Aorta (tissue), 5 donors: ENCODE results near the gene ERCC6L. TPM values are rescaled to one million over a fixed set of nuclear protein-coding genes. Genes with fewer than 3 reads are reported as not detected.

ENCODE experiments used
- ATAC-seq: fragments of 200-7000 bp; cut with Tn5 transposase; one replicate; pipeline ENCODE4 v1.9.1; 2022; ENCODE audit warnings: moderate library complexity; ENCODE audit not compliant: low FRiP score
- DNase-seq, 2 donors: peaks; one replicate each; pipeline ENCODE4 v3.0.0-alpha.2; 2020
- H3K27ac ChIP-seq, 2 donors: one replicate each; pipeline ENCODE4 v1.5.1; 2013; ENCODE audit warnings: low read length in 2 of 2, mild to moderate bottlenecking in 2 of 2, moderate library complexity in 2 of 2, control low read depth in 1 of 2, inconsistent platforms in 1 of 2, low read depth in 1 of 2
- H3K27me3 ChIP-seq, 2 donors: one replicate each; pipeline ENCODE4 v1.6.1; 2013; ENCODE audit warnings: control low read depth in 1 of 2, low read length in 1 of 2, mild to moderate bottlenecking in 1 of 2, moderate library complexity in 1 of 2; ENCODE audit not compliant: insufficient read depth in 2 of 2, control insufficient read depth in 1 of 2
- H3K36me3 ChIP-seq, 2 donors: one replicate each; pipeline ENCODE4 v1.6.1; 2013; ENCODE audit warnings: control low read depth in 1 of 2, low read length in 1 of 2, mild to moderate bottlenecking in 1 of 2; ENCODE audit not compliant: insufficient read depth in 2 of 2, control insufficient read depth in 1 of 2
- H3K4me1 ChIP-seq, 2 donors: one replicate each; pipeline ENCODE4 v1.6.1; 2013; ENCODE audit warnings: low read length in 2 of 2, control low read depth in 1 of 2, mild to moderate bottlenecking in 1 of 2, moderate library complexity in 1 of 2; ENCODE audit not compliant: insufficient read depth in 2 of 2, control insufficient read depth in 1 of 2
- H3K4me3 ChIP-seq, 2 donors: one replicate each; pipeline ENCODE4 v1.5.1; 2013; ENCODE audit warnings: low read length in 2 of 2, control low read depth in 1 of 2, mild to moderate bottlenecking in 1 of 2
- H3K9me3 ChIP-seq: one replicate; pipeline ENCODE4 v1.6.1; 2013; ENCODE audit warnings: mild to moderate bottlenecking, low read length; ENCODE audit not compliant: control insufficient read depth
- WGBS, 2 donors: extraction: QIAGEN DNeasy Blood & Tissue Kit; methylation state at CpG; one replicate each; pipeline ENCODE4 v1.1.7; 2013; 5-methylcytosine and 5-hydroxymethylcytosine counted together
- intact Hi-C, 2 donors: fragments of 100-400 bp; cut with DNase I; formaldehyde crosslinking; loops; one replicate each; pipeline versions ENCODE4 v1.14.2 to v1.15.0; 2022
- long read RNA-seq, 2 donors: library from polyadenylated mRNA; unstranded; transcript quantifications; one replicate each; pipeline ENCODE4 v2.0.0, GENCODE V29; 2020 to 2021
- polyA plus RNA-seq, 2 donors: library from polyadenylated mRNA; stranded (reverse); fragments of 200-250 nt; gene quantifications; one replicate each; pipeline ENCODE4 v1.2.3, GENCODE V29; 2013
- total RNA-seq, 2 donors: library from RNA; stranded (reverse); fragmentation: NEBNext Ultra II Directional; extraction: Animal tissue kit (Norgen Biotek cat#: 25700); gene quantifications; one replicate each; pipeline ENCODE4 v1.2.1, GENCODE V29; 2021
- donor health status: healthy with polysubstance abuse.
- donor health status: Bipolar disorder and iron deficiency.
- donor health status: DM: no; HTN: no; CAD: no.
- donor health status: DM: no; HTN: no; CAD: no.
- donor health status: DM: yes; HTN: yes; CAD: no.

The ERCC6L gene, protein sequence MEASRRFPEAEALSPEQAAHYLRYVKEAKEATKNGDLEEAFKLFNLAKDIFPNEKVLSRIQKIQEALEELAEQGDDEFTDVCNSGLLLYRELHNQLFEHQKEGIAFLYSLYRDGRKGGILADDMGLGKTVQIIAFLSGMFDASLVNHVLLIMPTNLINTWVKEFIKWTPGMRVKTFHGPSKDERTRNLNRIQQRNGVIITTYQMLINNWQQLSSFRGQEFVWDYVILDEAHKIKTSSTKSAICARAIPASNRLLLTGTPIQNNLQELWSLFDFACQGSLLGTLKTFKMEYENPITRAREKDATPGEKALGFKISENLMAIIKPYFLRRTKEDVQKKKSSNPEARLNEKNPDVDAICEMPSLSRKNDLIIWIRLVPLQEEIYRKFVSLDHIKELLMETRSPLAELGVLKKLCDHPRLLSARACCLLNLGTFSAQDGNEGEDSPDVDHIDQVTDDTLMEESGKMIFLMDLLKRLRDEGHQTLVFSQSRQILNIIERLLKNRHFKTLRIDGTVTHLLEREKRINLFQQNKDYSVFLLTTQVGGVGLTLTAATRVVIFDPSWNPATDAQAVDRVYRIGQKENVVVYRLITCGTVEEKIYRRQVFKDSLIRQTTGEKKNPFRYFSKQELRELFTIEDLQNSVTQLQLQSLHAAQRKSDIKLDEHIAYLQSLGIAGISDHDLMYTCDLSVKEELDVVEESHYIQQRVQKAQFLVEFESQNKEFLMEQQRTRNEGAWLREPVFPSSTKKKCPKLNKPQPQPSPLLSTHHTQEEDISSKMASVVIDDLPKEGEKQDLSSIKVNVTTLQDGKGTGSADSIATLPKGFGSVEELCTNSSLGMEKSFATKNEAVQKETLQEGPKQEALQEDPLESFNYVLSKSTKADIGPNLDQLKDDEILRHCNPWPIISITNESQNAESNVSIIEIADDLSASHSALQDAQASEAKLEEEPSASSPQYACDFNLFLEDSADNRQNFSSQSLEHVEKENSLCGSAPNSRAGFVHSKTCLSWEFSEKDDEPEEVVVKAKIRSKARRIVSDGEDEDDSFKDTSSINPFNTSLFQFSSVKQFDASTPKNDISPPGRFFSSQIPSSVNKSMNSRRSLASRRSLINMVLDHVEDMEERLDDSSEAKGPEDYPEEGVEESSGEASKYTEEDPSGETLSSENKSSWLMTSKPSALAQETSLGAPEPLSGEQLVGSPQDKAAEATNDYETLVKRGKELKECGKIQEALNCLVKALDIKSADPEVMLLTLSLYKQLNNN
- total RNA-seq (under 1 TPM; 0.13 to 0.15 TPM), polyA plus RNA-seq (not detected)
- long read RNA-seq, donor 1: 0 reads
- long read RNA-seq, donor 2, partial matches to known transcripts: 0 of 2 reads
- long read RNA-seq, donor 2, other reads (novel, unspliced or antisense): 2 of 2 reads

DNA sequence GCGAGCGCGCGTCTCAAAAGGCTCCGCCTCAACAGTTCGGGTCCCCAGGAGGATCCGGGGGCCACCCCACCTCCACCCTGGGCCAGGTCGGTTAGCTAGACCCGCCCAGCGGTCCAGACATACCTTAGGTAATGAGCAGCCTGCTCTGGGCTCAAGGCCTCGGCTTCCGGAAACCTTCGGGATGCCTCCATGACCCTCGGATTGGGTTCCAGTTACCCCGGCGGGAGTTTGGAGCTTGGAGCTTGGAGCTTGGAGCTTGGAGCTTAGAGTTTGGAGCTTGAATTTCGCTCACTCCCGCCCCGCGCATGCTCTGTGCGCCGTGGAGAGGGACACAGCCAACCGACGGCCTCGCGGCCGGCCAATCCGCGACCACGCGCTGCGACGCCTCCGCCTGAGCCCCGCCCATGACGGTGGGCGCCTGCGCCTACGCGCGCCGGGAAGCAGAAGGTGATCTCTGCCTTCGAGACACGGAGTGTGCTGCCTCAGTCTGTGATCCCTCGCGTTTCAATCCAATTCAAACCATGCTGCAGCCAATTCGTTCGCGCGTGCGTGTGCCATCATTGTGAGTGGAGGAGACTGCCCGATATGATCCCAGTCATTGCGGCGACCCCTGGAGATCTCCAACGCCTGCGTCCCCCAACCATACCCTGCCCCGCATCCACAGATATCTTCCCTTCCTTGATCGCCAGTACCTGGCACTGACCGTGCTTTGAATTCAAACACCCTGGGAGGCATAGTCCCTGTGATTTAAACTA lies at the start of gene ERCC6L:
Gene ERCC6L (minus strand): TSS at position 307 of the 755 bp plus-strand sequence. CDS start 116 bp downstream, at position 191.
- Histone ChIP-seq H3K36me3 (no peaks in the 10 kb centered on the region), H3K4me1 (no peaks in the 10 kb centered on the region), H3K27ac (no peak within 1 kb of the TSS), H3K4me3 (no peak within 1 kb of the TSS), H3K27me3 (no peaks in the 10 kb centered on the region), H3K9me3 (no peaks in the 10 kb centered on the region)
- WGBS, 2 donors: 1 to 26% methylated on average over 59 of the region's 59 CpGs
- peak; percentile 91 to 95 for DNase-seq
- peak; percentile 97 for ATAC-seq
- intact Hi-C loops: no loop called here

DNA sequence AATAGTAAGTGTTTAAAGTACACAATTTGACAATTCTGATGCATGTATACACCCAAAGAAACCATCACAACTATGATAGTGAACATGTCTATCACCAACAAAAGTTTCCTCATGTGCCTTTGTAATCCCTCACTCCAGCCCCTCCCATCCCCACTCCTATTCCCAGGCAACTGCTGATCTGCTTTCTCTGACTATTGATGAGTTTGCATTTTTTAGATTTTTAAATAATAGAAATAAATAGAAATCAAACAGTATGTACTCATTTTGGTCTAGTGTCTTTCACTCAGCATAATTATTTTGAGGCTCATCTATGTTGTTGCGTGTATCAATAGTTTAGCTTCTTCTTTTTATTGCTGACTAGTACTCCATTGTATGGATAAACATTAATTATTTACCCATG lies 43.5 kb upstream of the ERCC6L start:
- WGBS, 2 donors: 96 to 97% methylated on average over 1 of the region's 1 CpG
- no peak for DNase-seq

DNA sequence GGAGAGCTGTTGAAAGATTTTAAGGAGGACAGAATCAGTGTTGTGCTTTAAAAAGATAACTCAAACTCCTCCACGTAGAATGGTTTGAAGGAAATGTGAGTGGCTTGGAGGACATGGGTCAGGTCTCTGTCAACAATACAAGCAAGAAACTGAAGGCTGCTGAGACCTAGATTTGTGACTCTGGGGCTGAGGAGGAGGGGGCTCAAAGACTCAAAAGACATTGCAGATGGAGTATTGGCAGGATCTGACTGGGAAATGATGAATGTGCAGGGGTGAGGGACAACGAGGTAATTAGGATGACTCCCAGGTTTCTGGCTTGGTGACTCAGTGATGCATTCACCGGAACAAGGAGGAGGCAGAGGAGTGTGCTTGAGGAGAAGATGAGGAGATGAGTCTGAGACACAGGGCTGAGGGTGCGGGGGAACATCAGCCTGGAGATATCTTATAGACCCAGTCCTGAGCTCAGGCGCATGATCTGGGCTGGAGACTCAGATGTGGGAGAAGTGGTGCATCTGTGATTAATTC lies 41.6 kb upstream of the ERCC6L start:
- no peaks in the 10 kb centered on the region for H3K4me1 ChIP-seq
- no peaks in the 10 kb centered on the region for H3K9me3 ChIP-seq
- WGBS, 2 donors: 53 to 59% methylated on average over 5 of the region's 5 CpGs
- H3K4me3 ChIP-seq: no peak overlapping the region
- intact Hi-C loops: no loop called here
- no peaks in the 10 kb centered on the region for H3K36me3 ChIP-seq
- DNase-seq: no peak
- ATAC-seq: no peak
- no peak overlapping the region for H3K27ac ChIP-seq
- no peaks in the 10 kb centered on the region for H3K27me3 ChIP-seq

More for the DNA sequence above, 43.5 kb upstream of the ERCC6L start:
- Histone ChIP-seq H3K36me3 (no peaks in the 10 kb centered on the region), H3K9me3 (no peaks in the 10 kb centered on the region), H3K4me3 (no peak overlapping the region), H3K27ac (no peak overlapping the region), H3K4me1 (no peaks in the 10 kb centered on the region), H3K27me3 (no peaks in the 10 kb centered on the region)
- no peak for ATAC-seq
- intact Hi-C loops: no loop called here

DNA sequence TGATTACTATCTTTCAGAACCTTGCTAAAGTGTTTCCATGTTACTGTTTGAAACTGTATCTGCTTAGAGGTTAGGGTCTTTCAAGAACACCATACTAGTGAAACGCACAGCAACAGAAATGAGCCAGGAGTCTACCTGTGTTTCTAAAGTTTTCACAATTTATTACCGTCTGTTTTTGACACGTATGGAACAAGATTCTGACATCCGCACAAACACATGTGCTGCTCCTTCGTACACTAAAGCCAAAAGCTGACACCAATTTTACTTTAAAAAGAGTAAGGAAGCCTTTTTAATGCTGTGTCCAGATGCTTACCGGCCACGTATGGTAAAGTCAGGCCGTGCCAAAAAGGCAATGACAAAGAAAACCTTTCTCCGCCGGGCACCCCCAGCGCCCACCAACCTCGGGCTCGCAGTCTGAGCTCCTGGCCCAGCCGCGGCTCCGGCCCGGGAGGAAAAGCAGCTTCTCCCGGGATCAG lies 37.7 kb upstream of the ERCC6L start:
- WGBS, 2 donors: 1% methylated on average over 18 of the region's 18 CpGs
- Histone ChIP-seq H3K27ac (peak overlapping the region; percentile 86 to 89), H3K27me3 (no peaks in the 10 kb centered on the region), H3K4me3 (peak overlapping the region; percentile 72 to 93), H3K4me1 (no peaks in the 10 kb centered on the region), H3K9me3 (no peaks in the 10 kb centered on the region), H3K36me3 (peaks cover 2 to 7% of the 10 kb centered on the region in 2 donors)
- intact Hi-C loops: no loop called here
- no peak for DNase-seq
- ATAC-seq: no peak

DNA sequence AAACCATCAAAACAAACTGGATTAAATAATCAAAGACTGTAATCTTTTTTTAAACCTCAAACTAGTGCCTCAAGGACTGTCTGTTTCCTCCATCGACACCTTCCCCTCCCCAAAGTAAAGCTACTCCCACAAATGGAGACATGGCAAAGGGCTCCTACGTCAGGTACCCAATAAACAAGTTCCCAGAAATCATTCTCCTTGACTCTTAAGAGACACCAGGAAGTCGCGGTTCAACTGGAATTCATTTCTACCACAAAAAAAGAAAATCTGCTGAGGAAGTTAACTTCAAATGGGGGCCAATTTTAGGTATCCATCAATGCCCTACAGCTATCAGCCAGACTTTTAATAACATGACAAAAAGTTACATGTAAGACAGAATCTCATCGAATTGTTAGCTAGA lies 35.7 kb upstream of the ERCC6L start:
- Histone ChIP-seq H3K4me3 (no peak overlapping the region), H3K27ac (no peak overlapping the region), H3K27me3 (no peaks in the 10 kb centered on the region), H3K9me3 (no peaks in the 10 kb centered on the region), H3K36me3 (peaks cover 4 to 7% of the 10 kb centered on the region in 2 donors), H3K4me1 (no peaks in the 10 kb centered on the region)
- intact Hi-C loops: no loop called here
- DNase-seq (no peak), ATAC-seq (no peak)
- WGBS, 2 donors: 76 to 90% methylated on average over 5 of the region's 5 CpGs

DNA sequence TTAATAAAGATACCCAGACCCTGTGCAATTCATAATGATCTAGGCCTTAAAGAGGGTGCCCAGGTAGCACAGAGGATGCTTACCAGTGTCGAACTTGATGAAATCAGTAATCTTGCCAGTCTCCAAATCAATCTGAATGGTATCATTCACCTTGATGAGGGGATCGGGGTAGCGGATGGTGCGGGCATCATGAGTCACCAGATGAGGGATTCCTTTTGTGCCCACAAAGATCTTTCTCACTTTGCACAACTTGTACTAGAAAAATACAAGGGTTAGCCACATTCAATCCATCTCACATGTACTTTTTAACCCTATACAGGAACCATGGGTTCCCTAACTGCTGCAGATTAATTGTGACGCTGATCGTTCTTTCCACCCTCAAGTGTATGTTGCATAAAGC lies 34.9 kb upstream of the ERCC6L start:
- DNase-seq: no peak
- Histone ChIP-seq H3K27me3 (no peaks in the 10 kb centered on the region), H3K9me3 (no peaks in the 10 kb centered on the region), H3K27ac (no peak overlapping the region), H3K4me3 (no peak overlapping the region), H3K4me1 (peaks cover 0 to 1% of the 10 kb centered on the region in 2 donors), H3K36me3 (peaks cover 4 to 7% of the 10 kb centered on the region in 2 donors)
- intact Hi-C loops: no loop called here
- no peak for ATAC-seq
- WGBS, 2 donors: 89% methylated on average over 6 of the region's 6 CpGs

DNA sequence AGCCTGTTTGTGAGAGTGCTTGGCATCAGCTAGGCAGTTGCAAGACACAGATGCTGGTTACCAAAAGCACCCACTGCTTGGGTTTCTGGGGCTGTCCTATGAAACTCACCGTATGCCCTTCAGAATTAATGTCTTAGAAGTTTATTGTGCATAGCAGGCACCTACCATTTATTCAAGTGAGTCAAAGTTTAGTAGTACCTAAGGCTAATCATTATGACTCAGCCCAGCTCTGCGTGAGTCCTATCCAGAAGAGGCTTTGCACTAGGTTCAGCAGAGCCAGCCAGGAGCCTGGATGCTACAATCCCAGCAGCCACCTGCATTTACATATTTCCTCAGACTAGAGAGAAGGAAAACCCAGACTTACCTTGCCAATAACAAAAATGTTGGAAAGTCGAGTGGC lies 34.0 kb upstream of the ERCC6L start:
- DNase-seq: no peak
- Histone ChIP-seq H3K27me3 (no peaks in the 10 kb centered on the region), H3K36me3 (peaks cover 4 to 7% of the 10 kb centered on the region in 2 donors), H3K9me3 (no peaks in the 10 kb centered on the region), H3K4me1 (peaks cover 0 to 1% of the 10 kb centered on the region in 2 donors), H3K4me3 (no peak overlapping the region), H3K27ac (no peak overlapping the region)
- no peak for ATAC-seq
- 50 to 69% methylated on average over 3 of the region's 3 CpGs for WGBS, 2 donors
- intact Hi-C loops: no loop called here
